HG02588 (cell line): ENCODE data around the gene EXOC2.
"Not testable (repeated sequence)": the region's sequence is repeated elsewhere in the genome, so short reads cannot be mapped to it uniquely, and the experiment has no call there.

ENCODE experiments used
- ATAC-seq: cut with Tn5 transposase; IDR thresholded peaks from one replicate; pipeline ENCODE4 v1.9.1; 2021; ENCODE audit warnings: mild to moderate bottlenecking, moderate library complexity; ENCODE audit not compliant: unreplicated experiment

EXOC2 gene

DNA sequence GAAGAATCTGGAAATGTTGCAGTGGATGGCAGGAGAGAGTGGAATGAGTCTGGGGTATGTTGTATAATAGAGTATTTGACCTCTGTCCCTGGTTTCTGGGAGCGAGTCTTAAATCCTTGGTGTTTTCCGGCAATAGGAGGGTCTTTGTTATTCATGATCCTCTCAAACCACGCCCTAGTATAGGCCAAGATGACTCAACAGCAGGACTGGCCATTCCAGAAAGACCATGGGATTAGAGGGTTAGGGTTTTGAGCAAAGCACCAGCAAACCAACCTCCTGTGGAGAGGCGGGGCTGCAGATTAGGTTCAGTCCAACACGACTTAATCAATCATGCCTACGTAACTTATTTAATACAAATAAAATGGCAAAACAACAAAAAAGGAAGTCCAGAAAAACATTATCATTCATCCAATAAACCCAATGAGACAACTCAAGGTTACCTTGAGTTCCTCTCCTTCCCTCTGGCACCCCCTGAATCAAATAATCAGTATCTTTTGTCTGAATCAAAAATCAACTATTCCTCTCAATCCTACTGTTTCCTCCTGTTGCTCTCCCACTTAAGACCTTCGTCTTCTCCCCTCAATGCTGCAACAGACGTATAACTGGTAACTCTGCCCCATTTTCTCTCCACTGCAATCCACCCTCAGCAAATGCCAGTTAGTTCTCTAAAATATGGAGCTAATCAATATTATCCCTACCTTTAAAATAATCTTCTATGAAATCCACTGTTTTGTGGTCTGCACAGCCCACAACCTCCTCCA is 51.5 kb downstream of the EXOC2 start:
- no peak for ATAC-seq

DNA sequence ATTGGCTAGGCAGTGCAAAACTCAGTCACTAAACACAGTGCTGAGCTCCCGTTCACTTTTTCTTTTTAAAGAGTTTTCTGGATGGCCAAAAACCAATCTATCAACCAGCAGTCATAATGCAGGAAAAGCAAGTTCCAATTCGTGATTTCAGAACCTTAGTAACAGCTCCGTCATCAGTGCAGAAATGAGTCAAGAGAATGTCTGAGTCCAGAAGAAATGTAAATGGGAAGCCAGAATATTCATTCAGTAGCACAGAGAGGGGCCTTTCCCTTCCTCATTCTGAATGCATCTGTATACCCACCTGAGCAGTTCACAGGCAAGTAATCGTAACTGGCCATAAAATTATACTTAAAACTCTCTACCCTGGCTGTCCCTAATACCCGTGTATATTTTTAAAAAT is 56.5 kb downstream of the EXOC2 start:
- peak; percentile 84 for ATAC-seq

DNA sequence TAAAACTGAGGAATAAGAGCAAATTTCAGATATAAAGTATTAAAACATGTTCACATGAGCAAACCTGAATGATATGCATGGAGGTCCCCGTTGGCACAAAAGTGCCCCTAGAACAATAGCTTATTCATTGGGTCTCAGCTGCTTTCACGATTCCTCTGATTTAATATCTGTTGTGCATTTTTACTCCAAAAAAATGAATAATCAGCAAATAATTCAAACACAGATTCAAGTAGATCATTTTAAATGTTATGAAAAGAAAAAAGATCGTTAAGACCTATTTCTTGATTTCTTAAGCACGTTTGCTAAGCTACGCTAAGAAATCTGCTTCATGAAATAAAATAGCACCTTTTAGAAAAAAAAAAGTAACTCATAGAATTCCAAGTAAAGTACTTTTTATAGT is 57.7 kb downstream of the EXOC2 start:
- no peak for ATAC-seq

DNA sequence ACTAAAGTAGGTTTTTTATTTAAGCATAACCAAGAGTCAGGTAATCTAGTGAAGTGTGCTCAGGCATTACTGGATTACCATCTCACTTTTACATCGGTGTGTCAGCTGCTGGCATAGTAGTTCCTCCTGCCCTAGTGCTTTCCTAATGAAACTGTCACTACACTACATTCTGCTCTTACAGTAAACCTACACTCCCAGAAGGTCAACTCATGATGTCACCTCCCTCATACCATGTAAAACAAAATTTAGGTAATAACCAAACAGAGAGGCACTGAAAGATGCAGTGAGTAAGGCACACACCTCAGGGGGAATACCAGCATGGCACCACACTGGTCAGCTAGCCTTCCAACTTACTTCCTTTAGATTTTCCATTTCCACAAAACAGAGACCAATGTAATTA is 59.3 kb downstream of the EXOC2 start:
- no peak for ATAC-seq

DNA sequence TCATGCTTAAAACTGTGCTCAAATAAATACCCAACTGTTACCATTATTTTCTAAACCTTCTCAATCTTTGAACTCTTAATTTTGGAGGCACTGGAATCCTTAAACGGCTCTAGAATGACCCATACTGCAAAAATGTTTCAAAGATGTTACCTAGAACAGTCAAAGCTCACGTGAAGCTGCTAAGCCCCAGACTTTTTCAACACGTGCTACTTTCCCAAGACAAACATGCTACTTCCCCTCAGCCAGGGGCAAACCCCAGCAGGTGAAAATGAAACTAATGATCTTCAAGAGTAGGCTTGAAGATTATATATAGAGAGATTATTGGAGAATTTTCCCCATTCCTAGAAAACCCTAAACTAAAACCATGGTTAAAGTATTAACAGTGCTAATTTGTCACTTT is 64.2 kb downstream of the EXOC2 start:
- no peak for ATAC-seq

DNA sequence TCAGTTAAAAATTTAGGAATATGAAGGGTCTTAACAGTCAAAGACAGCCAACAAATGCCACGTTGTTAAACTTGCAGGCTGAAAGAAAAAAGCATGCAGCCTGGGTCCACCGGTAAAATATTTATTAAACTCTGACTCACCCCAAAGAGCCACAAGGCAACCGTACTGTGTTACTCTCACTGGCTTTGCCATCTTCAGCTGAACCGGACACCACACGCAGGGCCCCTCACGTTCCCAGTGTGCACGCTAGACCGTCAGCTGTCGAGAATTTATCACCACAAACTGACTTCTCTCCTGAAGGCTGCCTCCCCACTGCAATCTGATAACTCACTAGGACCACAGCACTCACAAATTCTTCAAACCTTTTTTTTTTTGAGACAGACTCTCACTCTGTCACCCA is 66.7 kb downstream of the EXOC2 start:
- ATAC-seq, result no peak

DNA sequence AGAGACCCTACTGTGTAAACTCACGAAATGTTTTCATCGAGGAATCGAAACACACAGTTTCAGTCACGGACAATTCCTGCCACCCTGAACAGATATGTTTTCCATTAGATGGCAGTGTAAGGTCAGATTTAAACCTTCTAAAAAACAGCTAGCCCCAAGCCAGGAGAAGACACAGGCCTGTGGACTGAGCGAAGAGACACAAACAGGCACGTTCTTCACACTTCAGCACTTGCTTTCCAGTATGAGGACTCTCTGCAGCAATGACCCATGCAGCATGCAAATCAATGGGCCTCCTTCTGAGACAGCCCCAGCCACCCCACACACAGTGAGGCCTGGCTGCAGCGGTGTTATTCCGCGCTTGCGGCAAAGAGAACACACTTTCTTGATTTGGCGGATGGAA is 68.0 kb downstream of the EXOC2 start:
- ATAC-seq, result no peak

DNA sequence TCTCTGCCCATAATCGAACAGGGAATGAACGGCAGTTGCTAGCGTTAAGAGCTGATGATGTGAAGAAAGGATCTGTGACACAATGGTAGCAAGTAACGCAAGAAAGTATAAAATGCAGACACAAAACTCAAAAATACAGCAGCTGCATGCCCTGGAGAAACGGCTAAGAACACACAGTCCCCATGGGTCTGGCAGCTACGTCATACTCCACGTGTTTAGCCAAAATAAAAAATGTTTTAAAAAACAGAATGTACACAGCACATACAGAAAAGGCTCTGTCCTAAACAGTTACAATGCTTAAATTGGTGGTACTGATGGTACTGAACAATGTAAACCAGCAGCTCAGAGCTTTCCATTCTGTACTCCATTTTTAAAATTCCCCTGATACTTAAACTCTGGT is 70.5 kb downstream of the EXOC2 start:
- no peak for ATAC-seq

DNA sequence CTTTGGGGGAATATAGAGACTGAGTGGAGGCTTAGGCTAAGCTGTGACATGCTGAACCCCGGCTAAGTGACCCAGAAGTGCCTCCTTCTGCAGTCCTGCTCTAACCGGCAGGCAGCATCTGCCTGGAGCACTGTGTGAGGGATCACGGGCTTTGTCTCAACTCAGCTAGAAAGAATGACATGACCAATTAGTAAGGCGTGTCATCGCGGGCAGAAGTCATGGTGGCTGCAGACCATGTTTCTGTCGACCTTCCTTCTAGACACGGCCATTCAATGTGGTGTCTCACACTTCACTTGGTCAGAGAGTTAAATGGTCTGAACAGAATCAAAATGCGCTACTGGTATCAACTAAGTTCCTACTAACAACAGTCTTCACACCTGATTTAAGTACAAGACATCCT is 71.0 kb downstream of the EXOC2 start:
- ATAC-seq, result no peak

DNA sequence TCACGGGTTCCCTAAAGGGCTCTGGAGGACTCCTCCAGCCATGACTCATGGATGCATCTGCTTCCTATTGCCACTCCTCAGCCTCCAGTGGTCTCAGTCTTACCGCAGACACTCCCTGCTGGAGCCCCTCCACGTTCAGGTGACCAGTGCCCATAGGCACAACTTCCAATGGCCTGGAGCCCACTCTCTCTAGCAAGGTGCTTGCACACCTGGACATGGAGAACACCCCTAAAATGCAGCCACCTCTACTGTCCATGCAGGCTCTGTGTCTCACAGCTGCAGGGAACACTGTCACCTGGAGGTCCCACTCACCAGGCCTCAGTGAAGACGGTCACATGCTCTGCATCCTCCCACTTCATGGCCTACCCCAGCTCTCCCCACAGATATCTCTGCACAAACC is 72.0 kb downstream of the EXOC2 start:
- ATAC-seq, result no peak

DNA sequence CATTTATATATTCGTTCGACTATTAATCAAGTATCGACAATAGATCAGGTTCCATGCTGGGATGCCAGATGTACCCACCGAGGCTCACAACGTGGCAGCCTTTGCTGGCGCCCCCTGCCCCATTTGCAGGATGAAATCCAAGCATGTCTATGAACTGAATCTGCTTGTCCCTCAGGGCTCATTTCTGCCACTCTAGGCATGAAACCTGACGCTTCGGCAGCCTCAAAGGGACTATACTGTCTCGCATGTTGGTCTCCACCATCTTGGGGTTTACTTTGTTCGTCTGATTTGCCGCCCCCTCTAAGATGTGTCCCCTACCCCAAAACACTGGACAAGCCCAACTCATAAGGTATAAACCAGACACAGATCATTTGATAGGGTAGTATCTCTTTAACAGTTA is 72.8 kb downstream of the EXOC2 start:
- ATAC-seq, result no peak

DNA sequence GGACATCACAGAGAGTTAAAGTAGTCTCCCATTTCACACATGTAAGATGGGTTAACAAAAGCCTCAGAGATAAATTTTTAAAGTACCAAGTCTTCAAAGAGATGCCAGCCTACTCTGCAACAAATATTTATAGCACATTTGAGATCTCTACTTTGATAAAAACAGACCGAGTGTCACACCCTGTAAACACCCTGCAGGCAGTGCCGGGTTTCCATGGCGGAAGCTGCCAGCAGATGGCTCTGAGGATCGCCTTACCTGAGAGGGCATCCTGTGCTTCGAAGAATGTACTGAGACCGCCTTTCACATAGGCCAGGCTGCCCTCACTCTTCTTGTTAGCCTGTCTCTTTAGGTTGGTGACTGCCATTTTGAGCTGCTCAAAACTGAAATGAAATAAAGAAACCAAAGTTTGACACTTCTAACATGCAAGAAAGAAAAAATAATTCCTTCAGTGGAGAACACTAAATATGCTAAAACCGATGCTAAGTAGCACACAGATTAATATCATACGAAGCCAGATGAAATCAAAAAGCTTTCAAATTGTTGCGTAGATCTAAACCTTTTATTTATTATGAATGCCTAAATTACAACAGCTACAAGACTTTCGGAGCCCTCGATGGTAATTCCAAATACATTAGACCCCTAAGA is 75.4 kb downstream of the EXOC2 start:
- no peak for ATAC-seq

DNA sequence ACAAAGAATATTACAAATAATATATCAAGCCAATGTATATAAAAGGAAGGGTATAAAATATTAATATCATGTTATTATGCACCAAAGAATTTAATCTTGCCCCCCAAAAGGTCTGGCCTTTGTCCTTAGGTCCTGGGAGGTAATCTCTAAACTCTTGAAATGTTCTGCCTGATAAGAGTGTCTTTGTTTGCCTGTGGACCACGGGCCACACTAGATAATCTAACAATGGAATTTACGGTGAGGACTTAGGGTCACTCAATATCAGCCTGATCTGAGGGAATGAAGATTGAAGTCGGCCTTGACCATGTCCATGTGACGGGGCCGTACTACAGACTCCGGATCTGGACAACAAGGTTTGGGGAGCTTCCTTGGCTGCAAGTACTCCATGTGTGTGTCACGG is 79.0 kb downstream of the EXOC2 start:
- no peak for ATAC-seq

DNA sequence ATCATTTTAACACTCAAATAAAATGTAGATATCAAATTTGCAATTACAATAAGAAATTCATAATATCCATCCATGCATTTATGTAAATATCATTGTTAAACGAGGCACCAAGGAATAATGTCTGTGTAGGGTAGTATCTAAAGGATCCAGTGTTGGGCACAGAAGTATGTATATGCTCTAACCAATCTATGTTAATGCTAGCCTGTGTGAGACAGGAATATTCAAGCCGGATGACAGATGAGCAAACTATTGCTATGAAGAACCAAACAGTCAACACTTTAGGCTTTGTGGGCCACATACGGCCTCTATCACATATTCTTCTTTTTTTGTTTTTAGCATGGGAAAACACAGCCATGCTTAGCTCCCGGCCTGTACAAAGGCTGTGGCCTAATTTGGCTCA is 81.0 kb downstream of the EXOC2 start:
- no peak for ATAC-seq

DNA sequence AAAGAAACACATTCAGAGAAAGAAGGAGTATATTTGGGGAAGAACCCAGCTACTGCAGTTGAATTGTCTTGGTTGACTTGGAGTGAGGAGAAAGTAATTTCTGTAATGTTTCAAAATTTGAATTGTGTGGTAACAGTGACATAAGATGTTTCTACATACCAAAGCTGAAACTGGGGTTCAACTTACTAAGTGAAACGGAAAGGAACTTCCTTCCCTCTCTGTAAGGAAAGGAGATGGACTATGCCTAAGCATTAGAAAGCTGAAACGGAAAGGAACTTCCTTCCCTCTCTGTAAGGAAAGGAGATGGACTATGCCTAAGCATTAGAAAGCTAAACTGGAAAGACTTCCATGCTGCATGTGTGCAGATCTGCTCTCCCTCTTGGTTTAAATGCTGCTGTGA is 82.1 kb downstream of the EXOC2 start:
- ATAC-seq, result no peak

DNA sequence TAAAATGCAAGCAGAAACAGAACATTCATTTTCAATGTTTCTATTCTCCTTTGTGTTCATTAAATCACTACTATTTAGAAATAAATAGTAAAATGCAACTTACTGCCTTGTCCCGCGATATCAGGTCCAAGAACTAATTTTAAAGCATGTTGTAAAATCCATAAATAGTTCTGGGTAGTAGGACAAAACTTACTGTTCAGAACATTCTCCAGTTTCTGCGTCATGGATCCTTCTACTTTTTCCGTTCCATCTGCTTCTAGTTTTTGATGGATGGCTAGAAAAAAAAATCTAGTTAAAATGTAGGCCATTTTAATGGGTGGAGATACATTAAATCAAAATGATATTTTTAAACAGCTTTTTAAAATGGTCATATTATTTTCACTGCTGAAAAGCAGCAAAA is 83.0 kb downstream of the EXOC2 start:
- no peak for ATAC-seq

DNA sequence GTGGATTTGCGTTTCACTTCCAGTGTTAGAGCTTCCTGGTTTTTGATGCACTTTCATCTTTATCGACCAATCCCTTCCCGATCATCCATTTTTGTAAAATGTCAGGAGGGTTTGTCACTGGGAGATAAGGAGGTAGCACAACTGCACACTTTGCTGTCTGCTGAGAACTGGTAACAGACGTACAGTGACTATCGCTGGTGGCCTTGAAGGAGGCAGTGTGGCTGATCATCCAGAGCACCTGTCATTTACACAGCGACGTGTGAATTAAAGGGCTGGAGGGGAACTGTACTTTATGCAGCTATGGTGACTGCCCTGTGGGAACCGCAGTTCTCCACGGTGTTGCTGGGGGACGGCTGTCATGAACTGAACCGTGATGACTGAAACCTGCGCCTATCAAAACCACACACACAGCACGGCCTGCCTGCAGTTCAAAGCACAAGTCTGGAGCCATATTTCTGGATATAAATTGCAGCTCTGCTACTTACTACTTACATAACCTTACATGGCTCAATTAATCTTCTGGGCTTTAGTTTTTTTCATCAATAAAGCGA is 86.0 kb downstream of the EXOC2 start:
- ATAC-seq, result no peak

DNA sequence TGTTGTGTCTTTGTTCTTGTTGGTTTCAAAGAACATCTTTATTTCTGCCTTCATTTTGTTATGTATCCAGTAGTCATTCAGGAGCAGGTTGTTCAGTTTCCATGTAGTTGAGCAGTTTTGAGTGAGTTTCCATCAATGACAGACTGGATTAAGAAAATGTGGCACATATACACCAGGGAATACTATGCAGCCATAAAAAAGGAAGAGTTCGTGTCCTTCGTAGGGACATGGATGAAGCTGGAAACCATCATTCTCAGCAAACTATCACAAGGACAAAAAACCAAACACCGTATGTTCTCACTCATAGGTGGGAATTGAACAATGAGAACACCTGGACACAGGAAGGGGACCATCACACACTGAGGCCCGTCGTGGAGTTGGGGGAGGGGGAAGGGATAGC is 87.0 kb downstream of the EXOC2 start:
- not testable (repeated sequence) for ATAC-seq

DNA sequence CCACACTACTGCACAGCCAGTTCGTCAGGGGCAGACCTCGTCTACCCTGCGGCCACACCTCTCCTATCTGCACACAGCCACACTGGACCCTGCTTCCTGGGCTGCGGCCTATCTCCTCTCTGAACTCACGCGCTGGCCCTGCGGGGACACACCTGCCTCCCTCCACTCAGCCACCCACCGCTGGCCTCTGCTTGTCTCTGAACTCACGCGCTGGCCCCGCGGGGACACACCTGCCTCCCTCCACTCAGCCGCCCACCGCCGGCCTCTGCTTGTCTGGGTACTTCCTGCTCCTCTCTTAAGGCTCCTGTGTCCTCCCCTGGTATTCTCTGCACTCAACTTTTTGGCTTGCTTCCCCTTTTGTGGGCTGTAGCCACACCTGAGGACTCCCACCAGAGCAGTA is 88.4 kb downstream of the EXOC2 start:
- no peak for ATAC-seq

DNA sequence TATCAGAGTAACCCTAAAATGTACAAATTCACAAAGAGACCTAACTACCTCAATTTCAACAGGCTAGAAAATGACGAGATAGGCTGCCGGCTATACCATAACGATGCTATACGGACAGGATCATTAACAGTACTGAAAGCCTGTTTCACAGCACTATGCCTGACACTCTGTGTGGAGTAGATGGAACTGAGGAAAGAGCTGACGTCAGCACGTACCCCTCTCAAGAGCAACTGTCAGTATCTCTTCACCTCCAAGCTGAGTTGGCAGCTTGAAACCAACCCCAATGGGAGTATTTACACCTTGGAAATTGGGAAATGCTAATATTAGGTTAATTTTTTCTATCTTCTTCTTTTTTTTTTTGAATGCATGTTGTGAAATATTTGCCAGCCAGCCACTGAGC is 89.7 kb downstream of the EXOC2 start:
- ATAC-seq, result no peak

DNA sequence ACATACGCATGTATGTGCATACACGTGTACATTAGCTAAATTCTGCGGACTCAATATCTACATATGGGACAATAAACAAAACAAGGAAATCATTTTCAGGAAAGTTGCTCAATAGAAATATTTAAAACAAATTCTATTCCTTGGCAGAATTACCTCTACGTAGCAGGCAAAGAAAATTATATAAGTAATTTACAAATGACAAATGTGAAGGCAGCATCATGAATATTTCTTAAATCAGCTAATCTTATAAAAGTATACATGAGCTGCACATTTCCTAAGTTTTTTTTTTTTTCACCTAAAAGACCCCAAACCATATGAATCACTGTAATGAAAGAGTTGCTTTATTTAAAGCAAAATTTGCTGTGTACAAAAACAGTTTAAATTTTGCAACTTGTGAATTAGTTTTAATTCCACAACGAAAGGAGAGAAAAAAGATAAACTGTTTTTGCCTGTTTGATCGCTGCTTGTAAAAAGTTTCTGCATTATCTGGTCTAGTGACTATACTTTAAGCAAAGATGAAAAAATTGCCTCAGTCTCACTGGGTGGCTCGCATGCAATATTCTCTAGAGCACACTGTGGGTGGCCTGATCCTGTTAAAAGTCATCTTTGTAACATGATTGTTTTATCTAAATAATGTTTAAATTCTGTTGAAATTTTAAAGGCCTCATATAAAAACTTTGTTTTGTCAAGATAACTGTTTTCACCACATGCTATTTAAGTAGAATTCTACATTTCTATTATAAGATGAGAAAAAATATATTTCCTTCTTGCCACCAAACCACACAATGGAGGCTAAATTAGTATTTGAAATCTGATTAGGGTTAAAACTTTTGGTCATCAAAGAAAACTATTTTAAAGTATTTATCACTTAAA is 93.1 kb downstream of the EXOC2 start:
- ATAC-seq, result no peak

DNA sequence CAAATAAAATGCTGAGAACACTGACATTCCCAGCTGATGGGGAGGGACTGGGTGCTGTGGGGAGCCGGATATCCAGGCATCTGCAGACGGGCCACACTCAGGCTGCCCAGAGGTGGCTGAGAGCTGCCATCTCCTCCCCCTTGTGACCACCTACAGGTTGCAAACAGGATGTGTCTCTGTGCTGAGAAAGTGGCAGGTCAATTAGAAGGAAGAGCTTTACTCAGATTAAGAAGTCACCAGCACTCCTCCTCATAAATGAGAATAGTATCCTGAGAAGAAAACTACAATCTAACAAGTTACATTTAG is 99.1 kb downstream of the EXOC2 start:
- no peak for ATAC-seq
